ENCODE measurements around the gene COQ8B. TPM values are rescaled to one million over a fixed set of nuclear protein-coding genes. Genes with fewer than 3 reads are reported as not detected.

The COQ8B gene
- total RNA-seq, 1 donor from 2014 or later: 72.4 TPM

DNA sequence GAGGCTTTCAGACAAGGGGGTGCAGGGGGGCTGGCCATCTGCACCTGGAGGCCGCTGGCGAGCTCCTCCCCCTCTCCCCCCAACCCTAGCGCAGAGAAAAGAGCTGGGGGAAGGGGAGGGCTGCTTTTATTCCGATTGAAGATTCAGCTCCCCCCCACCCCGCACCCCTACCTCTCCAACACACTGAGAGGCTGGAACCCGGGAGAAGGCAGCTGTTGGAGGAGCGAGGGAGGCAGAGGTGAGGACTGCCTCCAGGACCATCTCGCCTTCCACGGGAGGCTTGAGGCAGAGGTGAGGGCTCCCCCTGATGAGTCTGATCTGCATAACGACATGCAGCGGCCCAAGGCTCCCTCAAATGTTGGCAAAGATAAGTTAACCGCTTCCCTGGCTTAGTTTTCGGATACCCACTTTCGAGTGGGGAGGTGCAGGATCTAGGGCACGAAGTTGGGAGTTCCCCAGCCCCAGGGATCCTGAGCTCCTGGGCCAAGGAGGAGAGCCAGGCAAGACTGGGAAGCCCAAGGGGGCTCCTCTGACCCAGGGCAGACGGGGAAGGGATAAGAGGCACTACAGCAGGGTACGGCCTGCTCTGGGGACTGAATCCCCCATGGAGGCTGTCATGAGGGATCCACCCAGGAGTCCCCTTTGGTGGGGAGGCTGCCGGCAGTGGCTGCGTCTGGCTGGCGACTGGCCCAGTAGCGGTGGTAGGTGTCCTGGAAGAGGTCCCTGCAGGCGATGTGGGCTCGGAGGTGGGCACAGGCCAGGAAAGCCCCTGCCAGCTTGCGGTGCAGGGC, 25.1 kb downstream of the COQ8B start:
- no peak for DNase-seq (ENCODE audit: low read depth)

GRCh38 chr19:40690693-40691420, 25.8 kb downstream of the COQ8B start:
- DNase-seq (ENCODE audit: low read depth): peak; percentile 98

GRCh38 chr19:40690050-40690692, 26.5 kb downstream of the COQ8B start, which contains the start of gene NUMBL:
NUMBL (minus strand) TSS chr19:40690651; CDS start chr19:40690483, 168 bp downstream.
- DNase-seq (ENCODE audit: low read depth): no peak

- DNase-seq (ENCODE audit: low read depth): peak; percentile 61
Measured at GRCh38 chr19:40689339-40690049, 27.2 kb downstream of the COQ8B start.

- no peak for DNase-seq (ENCODE audit: low read depth)
Measured at GRCh38 chr19:40688987-40689338, 27.7 kb downstream of the COQ8B start.

- DNase-seq (ENCODE audit: low read depth): no peak
Measured at GRCh38 chr19:40688309-40688708, 28.4 kb downstream of the COQ8B start.

GRCh38 chr19:40687525-40688016, 29.1 kb downstream of the COQ8B start:
- DNase-seq (ENCODE audit: low read depth): peak; percentile 85

DNA sequence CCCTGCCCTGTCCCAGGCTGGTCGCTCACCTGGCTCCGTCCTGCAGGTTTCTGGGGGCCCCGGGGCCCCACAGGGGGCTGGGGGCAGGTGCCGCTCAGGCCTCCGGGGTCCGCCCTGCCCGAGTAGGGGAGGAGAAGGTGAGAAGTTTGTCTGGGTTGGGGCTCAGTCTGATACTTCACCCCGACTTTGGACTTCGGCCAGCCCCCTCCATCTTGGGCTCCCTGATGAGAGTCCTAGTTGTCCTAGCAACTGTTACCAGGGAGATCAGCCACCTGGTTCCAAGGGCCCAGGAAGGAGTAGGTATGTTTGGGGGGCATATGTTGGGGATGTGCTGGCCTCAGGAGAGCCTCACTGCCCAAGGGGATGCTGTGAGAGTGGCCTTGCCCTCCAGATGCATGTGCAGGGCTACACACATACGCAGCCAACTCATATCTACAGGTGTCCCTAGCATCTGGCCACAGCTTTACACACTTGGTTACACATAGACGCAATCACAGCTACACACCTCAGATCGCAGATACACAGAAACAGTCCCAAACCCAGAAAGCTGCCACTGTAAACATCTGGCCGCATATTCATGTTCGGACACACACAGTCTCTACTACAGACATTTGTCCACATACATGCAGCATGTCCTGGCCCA, 29.7 kb downstream of the COQ8B start:
- no peak for DNase-seq (ENCODE audit: low read depth)

- peak; percentile 52 for DNase-seq (ENCODE audit: low read depth)
Measured at GRCh38 chr19:40685563-40685962, 31.1 kb downstream of the COQ8B start.

DNA sequence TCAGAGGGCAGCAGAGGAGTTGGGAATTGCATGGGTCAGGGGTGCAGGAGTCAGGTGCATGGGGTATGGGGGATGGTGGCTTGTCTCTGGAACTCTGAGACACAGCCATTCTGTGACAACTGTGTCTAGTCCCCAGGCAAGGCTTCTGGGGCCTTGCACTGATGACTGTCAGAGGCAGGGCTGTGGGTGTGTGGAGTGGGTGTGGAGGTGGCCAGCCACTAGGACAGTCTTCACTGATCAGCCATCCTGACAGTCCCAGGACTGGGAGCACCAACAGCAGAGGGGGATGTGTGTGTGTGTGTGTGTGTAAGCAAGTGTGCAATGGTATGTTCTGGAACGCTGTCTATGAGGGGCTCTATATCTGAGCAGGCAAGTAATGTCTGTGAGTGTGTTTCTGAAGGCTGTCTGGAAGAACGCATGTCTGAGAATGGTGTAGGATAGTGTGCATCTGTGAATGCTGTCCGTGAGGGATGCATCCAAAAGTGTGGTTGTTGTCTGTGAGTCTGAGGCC, 31.6 kb downstream of the COQ8B start:
- DNase-seq (ENCODE audit: low read depth): no peak

DNA sequence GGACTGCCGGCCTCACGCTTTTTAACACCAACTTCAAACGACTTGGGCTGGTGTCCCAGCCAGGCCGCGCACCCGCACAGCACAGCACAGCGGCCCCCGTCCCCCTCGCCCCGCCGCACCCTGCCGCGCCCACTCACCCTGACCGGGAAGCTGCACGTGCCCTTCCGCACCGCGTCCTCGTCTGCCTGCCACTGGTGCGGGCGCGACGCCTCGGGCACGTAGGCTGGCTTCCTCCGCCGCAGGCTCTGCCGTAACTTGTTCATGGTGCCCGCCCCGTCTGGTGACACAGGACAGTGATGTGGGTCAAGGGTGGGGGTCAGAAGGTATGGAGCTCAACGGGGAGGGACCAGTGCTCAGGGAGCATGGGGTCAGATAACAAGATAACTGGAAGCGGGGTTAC, 32.4 kb downstream of the COQ8B start:
- no peak for DNase-seq (ENCODE audit: low read depth)

DNA sequence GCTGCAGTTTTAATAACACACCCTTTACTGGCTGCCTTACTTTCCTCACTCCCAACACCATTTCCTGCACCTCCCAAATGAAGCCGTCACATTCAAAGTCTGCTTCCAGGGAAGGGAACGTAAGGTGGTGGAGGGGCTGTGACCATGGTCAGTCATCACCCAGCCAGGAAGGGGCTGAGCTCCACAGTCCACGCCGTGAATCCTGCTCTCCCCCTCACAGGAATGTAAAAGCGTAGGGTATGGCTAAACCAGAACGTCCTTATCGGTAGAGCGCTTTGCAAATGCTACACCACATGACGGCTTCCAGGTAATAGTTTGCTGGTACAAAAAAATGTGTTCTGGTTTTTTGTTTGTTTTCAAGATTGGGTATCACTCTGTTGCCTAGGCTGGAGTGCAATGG, 33.2 kb downstream of the COQ8B start:
- DNase-seq (ENCODE audit: low read depth): no peak

DNA sequence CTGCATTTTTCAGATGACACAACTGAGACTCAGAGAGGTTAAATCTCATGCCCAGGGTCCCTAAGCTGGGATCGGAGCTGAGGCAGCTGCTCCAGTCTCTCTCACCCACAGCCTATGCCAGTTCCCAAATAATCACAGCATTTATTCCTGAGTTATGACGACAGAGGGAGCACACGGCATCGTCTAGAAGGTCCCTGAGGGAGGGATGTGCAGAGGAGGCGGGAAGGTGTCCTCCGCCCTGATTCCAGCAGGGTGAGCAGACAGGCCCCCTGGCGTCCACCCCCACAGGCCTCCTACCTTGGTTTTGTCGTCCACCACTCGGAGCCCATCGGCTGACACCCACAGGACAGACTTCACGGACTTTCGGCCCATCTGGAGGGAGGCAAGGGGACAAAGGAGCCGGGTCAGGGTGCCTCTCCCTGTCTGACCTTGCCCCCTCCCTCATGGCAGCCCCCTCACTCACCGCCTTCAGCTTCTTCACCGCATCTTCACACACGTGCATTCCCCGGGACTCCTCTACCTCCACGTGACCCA, 34.2 kb downstream of the COQ8B start:
- DNase-seq (ENCODE audit: low read depth): no peak

DNA sequence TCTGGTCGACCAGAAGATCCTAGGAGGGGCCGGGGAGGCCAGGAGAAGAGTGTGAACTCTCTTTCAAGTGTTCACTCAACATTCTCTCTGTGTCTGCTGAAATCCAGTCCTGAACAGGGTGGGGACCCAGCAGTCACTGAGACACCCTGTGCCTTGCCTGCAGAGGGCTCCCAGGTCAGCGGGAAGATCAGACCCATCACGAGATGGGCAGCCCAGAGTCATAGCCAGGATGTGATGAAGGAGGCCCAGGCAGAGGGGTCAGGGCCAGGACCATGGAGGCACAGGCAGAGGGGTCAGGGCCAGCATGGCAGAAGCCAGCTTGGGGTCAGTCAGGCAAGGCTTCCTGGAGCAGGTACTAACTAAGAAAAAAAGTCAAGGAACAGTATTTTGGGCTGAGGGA, 35.6 kb downstream of the COQ8B start:
- no peak for DNase-seq (ENCODE audit: low read depth)

DNA sequence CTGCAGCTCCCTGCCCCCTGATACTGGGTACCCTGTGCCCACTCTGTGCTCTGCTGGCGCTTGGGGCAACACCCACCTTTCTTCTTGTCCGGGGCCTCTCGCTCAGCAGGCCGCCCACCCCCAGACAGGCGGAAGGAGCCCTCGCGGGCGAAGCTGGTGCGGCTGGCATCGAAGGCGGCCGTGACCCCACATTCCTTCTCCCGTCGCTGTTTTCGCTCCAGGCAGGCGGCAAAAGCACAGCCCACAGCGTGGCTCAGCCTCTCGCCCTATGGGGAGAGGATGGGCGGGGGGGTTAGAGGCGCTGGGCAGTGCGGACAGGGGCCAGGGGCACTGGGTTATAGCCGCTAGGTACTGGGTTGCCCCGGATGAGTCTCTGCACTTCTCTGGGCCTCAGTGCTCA, 39.5 kb downstream of the COQ8B start:
- DNase-seq (ENCODE audit: low read depth): no peak

GRCh38 chr19:40674291-40674690, 42.4 kb downstream of the COQ8B start:
- DNase-seq (ENCODE audit: low read depth): peak; percentile 88

- DNase-seq (ENCODE audit: low read depth): peak; percentile 80
Measured at GRCh38 chr19:40673397-40673796, 43.3 kb downstream of the COQ8B start.

- no peak for DNase-seq (ENCODE audit: low read depth)
Measured at GRCh38 chr19:40672573-40673299, 44.0 kb downstream of the COQ8B start.

GRCh38 chr19:40672038-40672437, 44.6 kb downstream of the COQ8B start:
- peak; percentile 56 for DNase-seq (ENCODE audit: low read depth)

- peak; percentile 56 for DNase-seq (ENCODE audit: low read depth)
Measured at GRCh38 chr19:40671404-40671803, 45.3 kb downstream of the COQ8B start.

Data from myocyte (in vitro differentiated cells).